ENCODE results near the gene PARD3B. TPM values are rescaled to one million over a fixed set of nuclear protein-coding genes. Genes with fewer than 3 reads are reported as not detected.

PARD3B gene
- total and polyA plus RNA-seq, 2 of the 8 experiments (the other 6 are each of a cell fraction or from before 2014, with no cell fraction given): 1.2 to 5.7 TPM

DNA sequence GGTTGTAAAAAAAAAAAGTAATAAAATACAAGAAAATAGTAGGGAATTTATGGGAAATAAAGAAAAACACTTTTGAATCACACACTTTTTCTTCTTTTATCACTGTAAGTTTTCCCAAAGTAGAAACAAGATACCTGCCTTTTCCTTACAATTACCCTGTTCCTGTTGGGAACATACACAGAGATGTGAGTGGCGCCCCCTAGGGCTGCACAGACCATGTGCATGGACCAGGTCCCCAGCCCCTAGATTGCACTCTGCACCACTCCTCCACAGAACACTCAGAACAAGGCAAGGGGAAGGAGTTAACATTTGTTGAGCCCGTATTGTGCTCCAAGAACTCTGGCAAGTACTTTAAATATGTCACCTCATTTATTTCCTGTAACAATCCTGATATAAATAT lies 1018.4 kb downstream of the PARD3B start:
- H2BK12ac ChIP-seq (ENCODE audit: low read depth, low read length): no peak overlapping the region
- no peak overlapping the region for H2BK20ac ChIP-seq (ENCODE audit: low read length)
- no peak overlapping the region for H4K5ac ChIP-seq (ENCODE audit: insufficient read length, low read depth, low read length)
- TF ChIP-seq, protein P1, sequence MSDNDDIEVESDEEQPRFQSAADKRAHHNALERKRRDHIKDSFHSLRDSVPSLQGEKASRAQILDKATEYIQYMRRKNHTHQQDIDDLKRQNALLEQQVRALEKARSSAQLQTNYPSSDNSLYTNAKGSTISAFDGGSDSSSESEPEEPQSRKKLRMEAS (IDR thresholded peaks at IDR 0.05): peak; percentile 53
- TF ChIP-seq RAD21 (IDR thresholded peaks at IDR 0.05 in 1 of 2, conservative IDR thresholded peaks at IDR 0.05 in 1 of 2; ENCODE audit: low read depth in 2 of 2, low read length in 2 of 2) (peak; percentile 72 to 83), EP300 (IDR thresholded peaks at IDR 0.05; ENCODE audit: borderline replicate concordance in 1 of 2, low read depth in 2 of 2, low read length in 2 of 2) (no peak), GTF2F1 (IDR thresholded peaks at IDR 0.05; ENCODE audit: borderline replicate concordance, low read depth, low read length) (no peak)
- TF ChIP-seq, protein P2, sequence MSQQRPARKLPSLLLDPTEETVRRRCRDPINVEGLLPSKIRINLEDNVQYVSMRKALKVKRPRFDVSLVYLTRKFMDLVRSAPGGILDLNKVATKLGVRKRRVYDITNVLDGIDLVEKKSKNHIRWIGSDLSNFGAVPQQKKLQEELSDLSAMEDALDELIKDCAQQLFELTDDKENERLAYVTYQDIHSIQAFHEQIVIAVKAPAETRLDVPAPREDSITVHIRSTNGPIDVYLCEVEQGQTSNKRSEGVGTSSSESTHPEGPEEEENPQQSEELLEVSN (IDR thresholded peaks at IDR 0.05): no peak
- TF ChIP-seq, protein P3, sequence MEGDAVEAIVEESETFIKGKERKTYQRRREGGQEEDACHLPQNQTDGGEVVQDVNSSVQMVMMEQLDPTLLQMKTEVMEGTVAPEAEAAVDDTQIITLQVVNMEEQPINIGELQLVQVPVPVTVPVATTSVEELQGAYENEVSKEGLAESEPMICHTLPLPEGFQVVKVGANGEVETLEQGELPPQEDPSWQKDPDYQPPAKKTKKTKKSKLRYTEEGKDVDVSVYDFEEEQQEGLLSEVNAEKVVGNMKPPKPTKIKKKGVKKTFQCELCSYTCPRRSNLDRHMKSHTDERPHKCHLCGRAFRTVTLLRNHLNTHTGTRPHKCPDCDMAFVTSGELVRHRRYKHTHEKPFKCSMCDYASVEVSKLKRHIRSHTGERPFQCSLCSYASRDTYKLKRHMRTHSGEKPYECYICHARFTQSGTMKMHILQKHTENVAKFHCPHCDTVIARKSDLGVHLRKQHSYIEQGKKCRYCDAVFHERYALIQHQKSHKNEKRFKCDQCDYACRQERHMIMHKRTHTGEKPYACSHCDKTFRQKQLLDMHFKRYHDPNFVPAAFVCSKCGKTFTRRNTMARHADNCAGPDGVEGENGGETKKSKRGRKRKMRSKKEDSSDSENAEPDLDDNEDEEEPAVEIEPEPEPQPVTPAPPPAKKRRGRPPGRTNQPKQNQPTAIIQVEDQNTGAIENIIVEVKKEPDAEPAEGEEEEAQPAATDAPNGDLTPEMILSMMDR (IDR thresholded peaks at IDR 0.05; ENCODE audit: control extremely low read depth in 1 of 3, insufficient read depth in 1 of 3, low read depth in 1 of 3, low read length in 3 of 3): peak; percentile 77 to 88 (median 85)
- DNase-seq (ENCODE audit: low read depth in 1 of 2, low spot score in 2 of 2) (peak in 1 of 2 experiments; percentile 82), FAIRE-seq (peak; percentile 75)
- H2BK5ac ChIP-seq (ENCODE audit: low read depth, low read length): no peak overlapping the region
- no peaks in the 10 kb centered on the region for H3K4me1 ChIP-seq (replicated peaks in 1 of 4; ENCODE audit: control insufficient read depth in 3 of 4, insufficient read depth in 4 of 4, low read length in 3 of 4)
- H3K9ac ChIP-seq (replicated peaks in 1 of 4; ENCODE audit: extremely low read depth in 1 of 4, low read depth in 3 of 4, low read length in 3 of 4): no peak overlapping the region
- H3K4me2 ChIP-seq (ENCODE audit: insufficient read depth in 1 of 2, low read depth in 2 of 2, low read length in 2 of 2): no peak overlapping the region
- no peak overlapping the region for H3K27ac ChIP-seq (ENCODE audit: low read depth, low read length)
- 40% methylated on average over 2 of the region's 2 CpGs; no CpG with 5 or more reads in 1 of the 2 experiments for WGBS, 2 experiments (ENCODE audit: extremely low coverage in 1 of 2, insufficient coverage in 1 of 2, insufficient read length in 1 of 2, insufficient replicate concordance in 2 of 2, low coverage in 1 of 2, low lambda C conversion rate in 2 of 2, missing lambda C conversion rate in 1 of 2)
- no peaks in the 10 kb centered on the region for H3K79me1 ChIP-seq (ENCODE audit: low read depth, low read length)
- no peaks in the 10 kb centered on the region; the same call in 1 of the 2 replicates for H3K23me2 ChIP-seq (ENCODE audit: low read depth, low read length)
- no peak overlapping the region for H3K4ac ChIP-seq (replicated peaks; ENCODE audit: insufficient read length, low read depth, low read length)
- no peak overlapping the region for H3K4me3 ChIP-seq (ENCODE audit: extremely low read depth in 1 of 4, insufficient read depth in 2 of 4, low read depth in 3 of 4, low read length in 4 of 4)
- no peaks in the 10 kb centered on the region for H3K9me3 ChIP-seq (ENCODE audit: insufficient read depth in 2 of 2, low read depth in 1 of 2, low read length in 1 of 2)
- no peak overlapping the region for H3K14ac ChIP-seq (ENCODE audit: insufficient read length)
- no peak overlapping the region for H3K18ac ChIP-seq (ENCODE audit: extremely low read depth, low read length)
- no peak overlapping the region for H4K8ac ChIP-seq (ENCODE audit: extremely low read depth, insufficient read depth, low read length)
- no peak overlapping the region for H2BK120ac ChIP-seq (replicated peaks; ENCODE audit: low read depth, low read length)
- POLR2A ChIA-PET (ENCODE audit: partially characterized antibody): no interaction called here
- no peak overlapping the region for H3K56ac ChIP-seq (replicated peaks; ENCODE audit: insufficient read length, low read depth, low read length)
- H3K79me2 ChIP-seq (ENCODE audit: control insufficient read depth in 1 of 2, insufficient read depth in 2 of 2, low read length in 2 of 2): no peaks in the 10 kb centered on the region
- H2BK15ac ChIP-seq (ENCODE audit: low read length): no peak overlapping the region
- CTCF ChIA-PET (ENCODE audit: partially characterized antibody): interaction anchor here (0.9 kb wide), 1 partner anchor 36 kb away, joined by 3 read pairs; no protein-coding TSS in a partner anchor
- no peak overlapping the region for H2AK5ac ChIP-seq (ENCODE audit: low read depth, low read length)
- no peak overlapping the region for H4K91ac ChIP-seq (replicated peaks; ENCODE audit: insufficient read length, low read length)
- no peaks in the 10 kb centered on the region for H4K20me1 ChIP-seq (replicated peaks in 1 of 2; ENCODE audit: control insufficient read depth in 1 of 2, insufficient read depth in 2 of 2, low read length in 2 of 2)
- no peaks in the 10 kb centered on the region for H3K27me3 ChIP-seq (replicated peaks in 1 of 4; ENCODE audit: control insufficient read depth in 3 of 4, extremely low read depth in 1 of 4, insufficient read depth in 3 of 4, low read length in 3 of 4)
- H3K36me3 ChIP-seq (ENCODE audit: control insufficient read depth in 2 of 4, insufficient read depth in 4 of 4, low read length in 3 of 4): no peaks in the 10 kb centered on the region
- H3K23ac ChIP-seq (ENCODE audit: insufficient read length): no peak overlapping the region
- H2AFZ ChIP-seq (ENCODE audit: low read length): no peak overlapping the region

Measured in H1 (cell line).